NCI-H128 (cell line): ENCODE results near the gene HRAS.

Experiments used
- DNase-seq: peaks from one replicate; lab custom pipeline; 2025; ENCODE audit not compliant: unreplicated experiment; lab: John Stamatoyannopoulos, UW

The HRAS gene

GRCh38 chr11:554428-555226 is 19.3 kb upstream of the HRAS start:
- DNase-seq = peak; percentile 65

GRCh38 chr11:553988-554340 is 18.6 kb upstream of the HRAS start:
- DNase-seq = no peak

DNA sequence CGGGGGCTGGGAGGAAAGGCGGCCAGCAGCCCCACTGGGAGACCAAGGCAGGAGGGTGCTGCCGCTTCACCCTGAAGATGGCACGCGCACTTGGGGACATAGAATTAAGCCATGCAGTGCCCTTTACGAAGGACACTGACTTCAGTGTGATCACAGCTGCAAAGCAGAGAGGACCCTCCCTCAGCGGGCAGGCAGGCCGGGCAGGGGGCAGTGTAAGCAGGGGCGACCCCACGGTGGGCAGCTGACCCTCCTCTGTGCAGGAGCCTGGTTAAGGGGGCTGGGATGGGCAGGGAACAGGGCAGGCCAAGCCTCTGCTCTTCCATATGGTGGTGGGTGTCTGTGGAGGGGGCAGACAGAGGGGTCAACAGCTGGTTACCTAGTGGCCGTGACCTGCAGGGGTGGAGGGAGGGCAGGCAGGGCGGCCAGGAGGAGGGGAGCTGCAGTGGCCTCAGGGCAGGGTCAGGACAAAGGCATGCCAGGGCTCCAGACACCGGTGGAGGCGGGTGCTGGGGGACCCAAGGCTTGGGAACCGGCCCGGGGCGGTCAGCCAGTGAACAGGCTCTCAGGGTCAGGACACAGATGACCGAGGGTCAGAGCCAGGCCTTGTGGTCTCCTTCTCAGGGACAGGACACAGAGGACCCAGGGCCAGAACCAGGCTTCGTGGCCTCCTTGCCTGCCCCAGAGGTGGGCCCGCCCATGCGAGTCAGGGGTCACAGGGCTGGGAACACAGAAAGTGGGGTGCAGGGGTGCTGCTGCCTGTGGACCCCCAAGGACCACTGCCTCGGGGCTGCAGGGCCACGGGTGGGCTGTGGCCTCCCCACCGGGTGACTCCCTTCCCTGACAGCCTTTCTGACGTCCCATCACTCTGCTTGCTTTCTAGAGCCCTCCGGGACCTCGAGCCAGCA is 18.0 kb upstream of the HRAS start:
- no peak for DNase-seq

DNA sequence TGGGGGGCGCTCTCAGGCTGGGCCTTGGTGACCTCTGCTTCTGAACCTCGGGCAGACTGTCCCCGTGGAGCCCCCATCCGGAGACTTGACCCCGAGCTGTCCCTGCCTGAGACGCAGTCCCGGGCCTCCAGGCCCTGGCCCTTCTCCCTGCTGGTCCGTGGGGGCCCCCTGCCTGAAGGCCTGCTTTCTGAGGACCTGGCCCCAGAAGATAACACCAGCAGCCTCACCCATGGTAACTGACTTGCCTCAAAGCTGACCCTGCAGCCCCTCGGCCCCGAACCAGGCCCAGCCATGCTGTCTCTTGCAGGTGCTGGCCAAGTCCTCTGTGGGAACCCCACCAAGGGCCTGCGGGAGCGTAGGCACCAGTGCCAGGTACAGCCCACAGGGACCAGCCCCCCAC is 16.2 kb upstream of the HRAS start:
- DNase-seq = no peak

DNA sequence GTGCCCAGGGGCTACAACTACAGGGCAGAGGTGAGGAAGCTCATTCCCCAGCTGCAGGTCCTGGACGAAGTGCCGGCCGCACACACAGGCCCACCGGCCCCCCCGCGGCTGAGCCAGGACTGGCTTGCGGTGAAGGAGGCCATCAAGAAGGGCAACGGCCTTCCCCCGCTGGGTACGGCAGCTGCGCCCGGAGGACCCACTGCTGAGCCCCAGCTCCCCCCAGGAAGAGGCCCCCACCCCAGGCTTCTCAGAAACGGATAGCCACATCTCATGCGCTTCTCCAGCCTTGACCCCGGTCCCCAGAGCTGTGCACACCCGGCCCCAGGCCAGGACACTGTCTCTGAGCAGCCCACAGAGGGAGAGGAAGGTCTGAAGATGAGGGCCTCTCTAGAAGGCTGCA is 15.8 kb upstream of the HRAS start:
- no peak for DNase-seq

DNA sequence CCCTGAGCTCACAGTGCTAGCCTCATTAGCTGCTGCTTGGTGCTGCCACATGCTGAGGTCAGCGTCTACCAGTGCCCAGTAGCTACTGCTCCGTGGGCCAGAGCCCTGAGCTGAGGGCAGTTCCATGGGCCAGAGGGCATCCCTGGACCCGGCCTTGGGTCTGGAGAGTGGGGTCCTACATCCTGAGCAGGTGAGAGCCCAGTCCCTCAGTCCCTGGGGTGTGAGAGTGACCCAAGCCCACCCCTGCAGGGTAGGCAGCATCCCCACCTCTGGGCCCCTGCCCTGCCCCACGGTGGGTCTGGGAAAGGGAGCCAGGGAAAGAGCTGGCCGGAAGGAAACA is 15.3 kb upstream of the HRAS start:
- no peak for DNase-seq

- DNase-seq = no peak
Measured at GRCh38 chr11:550021-550745, 14.8 kb upstream of the HRAS start.

DNA sequence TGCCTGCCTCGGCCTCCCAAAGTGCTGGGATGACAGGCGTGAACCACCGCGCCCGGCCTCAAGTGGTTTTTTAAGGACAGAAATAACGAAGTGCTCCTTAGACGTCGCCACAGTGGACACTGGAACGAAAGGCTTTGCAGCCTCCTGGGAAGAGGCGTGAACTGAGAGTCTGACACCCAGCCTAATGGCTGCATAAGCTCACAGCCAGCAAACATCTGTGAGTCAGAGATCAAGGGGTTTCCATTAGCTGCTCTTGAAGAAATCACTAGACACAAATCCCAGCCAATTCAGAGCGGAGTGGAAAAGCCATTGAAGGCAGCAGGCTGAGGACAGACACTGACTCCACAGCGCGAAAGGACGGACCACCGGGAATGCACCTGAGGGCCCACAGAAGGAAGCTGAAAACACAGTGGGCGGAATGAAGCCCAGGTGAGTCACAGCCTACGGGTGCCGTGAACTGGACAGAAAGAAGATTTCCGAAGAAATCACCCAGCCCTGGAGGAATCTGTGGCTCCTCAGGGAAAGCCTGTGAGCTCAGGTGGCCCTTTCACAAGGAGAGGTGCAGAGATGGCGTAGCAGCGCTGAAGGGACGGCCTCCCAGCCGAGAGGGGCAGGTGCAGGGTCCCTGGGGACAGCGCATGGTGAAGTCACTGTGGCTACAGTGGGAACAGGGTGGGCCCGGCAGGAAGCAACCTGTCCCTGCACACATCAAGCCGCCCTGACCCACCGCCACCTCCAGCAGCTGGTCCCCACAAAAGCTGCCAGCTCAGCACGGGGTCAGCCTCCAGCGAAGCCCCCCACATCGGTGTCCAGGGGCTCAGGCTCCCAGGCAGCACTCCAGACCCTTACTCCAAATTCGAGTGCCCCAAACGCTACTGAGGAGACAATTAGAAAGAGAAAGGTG is 13.6 kb upstream of the HRAS start:
- DNase-seq = no peak

- no peak for DNase-seq
Measured at GRCh38 chr11:545171-545570, 9.8 kb upstream of the HRAS start.

DNA sequence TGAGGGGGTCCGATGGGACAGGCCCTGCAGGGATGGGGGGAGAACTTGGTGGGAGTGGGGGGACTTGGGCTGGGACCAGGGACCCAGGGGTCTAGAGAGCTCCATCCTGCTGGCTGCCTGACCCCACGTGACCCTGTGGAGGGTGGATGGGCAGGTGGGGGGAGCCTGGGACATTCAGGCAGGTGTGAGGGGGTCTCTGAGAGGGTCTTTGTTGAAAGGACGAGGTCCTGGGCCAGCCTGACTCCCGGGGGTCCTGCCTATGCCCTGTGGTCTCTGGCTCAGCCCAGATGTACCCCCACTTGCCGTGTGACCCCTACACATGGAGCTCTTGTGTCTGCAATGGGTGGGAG is 9.4 kb upstream of the HRAS start:
- DNase-seq = no peak

DNA sequence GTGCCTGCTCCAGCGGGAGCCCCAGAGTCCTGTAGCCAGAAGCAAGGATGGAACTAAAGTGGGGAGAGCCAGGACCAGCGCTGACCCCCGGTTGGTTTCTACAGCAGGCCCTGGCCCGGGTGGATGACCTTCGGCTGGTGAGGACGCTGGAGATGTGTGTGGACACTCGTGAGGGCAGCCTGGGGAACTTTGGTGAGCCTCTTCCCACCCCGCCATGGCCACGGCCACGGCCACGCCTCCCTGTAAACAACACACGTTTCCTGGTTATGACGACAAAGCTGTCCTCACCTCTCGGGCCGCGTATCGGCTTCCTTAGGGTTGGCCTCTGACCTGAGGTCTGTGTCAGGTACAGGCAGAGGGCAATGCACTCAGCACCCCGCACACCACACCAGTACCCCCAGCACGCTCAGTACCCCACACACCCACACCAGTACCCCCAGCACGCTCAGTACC is 6.1 kb upstream of the HRAS start:
- no peak for DNase-seq

DNA sequence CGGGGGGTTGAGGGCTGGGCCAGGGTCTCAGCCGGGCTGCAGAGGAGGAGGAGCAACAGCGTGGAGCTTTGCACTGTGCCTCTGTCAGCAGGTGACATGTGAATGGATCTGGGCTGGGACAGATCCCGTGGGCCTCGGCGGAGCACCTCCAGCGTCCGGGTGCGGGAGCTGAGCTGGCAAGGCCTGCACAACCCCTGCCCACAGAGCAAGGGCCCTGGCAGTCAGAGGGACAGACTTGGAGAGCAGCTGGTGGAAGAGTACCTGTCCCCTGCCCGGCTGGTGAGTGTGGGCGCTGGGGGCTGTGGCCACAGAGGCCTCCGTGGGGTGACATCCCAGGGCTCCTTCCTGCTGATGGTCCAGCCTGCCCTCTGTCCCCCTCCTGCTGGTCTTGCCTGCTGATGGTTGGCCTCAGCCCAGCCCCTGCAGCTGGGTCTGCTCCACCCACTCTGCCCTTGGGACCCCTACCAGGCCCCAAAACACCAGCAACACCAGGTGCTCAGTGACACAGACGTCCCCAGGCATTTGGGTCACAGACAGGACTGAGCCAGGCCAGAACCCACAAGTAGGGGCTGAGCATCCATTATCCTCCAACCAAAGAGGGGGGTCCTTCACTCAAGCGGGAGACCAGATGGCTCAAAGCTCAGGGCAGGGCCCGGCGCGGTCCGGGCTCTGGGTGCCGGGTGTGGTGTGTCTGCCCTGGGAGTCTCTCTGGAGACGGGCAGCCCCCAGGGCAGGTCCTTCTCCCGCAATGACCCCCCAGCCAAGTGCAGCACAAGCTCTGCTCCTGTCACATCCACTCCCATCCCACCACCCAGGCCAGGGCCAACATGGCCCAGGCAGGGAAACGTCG is 5.4 kb upstream of the HRAS start:
- DNase-seq = no peak

DNA sequence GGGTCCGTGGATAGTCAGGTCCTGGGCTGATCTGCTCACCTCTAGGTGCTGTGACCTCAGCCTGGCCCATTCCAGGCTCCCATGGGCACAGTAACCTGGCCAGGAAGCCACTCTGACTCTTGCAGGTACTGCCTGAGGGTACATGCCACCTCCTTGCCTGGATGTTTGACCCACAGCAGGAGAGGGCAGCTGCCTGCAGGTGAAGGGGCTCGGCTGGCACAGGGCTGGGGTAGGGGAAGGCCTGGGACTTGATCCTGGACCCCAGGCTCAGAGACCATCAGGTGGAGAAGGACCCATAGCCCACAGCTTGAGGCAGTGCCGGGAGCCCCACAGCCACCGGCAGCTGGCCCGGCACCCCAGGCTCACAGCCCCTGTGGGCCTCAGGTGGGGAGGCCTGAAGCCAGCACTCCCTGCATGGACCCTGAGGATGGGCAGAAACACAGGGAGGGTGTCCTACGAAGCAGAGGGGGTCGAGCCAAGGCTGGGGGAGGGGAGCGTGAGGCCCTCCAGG is 4.7 kb upstream of the HRAS start:
- no peak for DNase-seq

GRCh38 chr11:538431-539051 is 3.2 kb upstream of the HRAS start:
- DNase-seq = no peak

DNA sequence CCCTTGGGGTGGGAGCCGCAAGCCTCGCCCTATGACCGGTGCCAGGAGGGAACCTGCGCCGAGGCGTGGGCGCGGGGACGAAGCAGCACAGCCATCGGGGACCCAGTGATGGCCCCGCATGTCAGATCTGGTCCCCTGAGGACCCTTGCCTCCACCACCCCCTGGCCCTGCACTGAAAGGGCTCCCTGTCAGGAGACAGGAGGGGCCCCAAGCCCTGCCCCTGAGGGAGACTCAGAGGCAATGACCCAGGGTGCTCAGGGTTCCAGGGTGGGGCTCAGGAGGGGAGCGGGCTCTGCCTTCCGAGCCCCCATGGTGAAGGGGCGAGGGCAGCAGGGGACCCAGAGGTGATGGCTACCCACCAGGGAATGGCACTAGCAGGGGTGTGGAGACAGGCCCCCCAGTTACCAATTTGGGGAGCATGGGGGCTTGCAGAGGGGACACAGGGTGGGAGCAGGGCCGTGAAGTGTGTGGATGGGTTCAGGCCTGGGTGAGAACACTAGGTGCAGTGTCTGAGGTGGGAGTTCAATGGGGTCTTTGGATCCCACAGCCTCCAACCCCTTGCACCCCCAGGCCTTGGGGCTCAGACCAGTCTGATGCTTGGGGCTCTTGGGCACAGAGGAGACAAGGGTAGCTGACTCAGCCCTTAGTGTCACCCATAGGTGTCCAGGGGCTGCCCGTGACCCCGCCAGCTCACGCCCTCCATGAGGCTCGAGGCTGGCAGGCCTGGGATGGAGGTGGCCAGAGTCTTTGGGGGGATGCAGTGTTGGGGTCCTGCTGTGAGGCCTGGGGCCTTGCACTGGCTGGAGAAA is 2.5 kb upstream of the HRAS start:
- no peak for DNase-seq

DNA sequence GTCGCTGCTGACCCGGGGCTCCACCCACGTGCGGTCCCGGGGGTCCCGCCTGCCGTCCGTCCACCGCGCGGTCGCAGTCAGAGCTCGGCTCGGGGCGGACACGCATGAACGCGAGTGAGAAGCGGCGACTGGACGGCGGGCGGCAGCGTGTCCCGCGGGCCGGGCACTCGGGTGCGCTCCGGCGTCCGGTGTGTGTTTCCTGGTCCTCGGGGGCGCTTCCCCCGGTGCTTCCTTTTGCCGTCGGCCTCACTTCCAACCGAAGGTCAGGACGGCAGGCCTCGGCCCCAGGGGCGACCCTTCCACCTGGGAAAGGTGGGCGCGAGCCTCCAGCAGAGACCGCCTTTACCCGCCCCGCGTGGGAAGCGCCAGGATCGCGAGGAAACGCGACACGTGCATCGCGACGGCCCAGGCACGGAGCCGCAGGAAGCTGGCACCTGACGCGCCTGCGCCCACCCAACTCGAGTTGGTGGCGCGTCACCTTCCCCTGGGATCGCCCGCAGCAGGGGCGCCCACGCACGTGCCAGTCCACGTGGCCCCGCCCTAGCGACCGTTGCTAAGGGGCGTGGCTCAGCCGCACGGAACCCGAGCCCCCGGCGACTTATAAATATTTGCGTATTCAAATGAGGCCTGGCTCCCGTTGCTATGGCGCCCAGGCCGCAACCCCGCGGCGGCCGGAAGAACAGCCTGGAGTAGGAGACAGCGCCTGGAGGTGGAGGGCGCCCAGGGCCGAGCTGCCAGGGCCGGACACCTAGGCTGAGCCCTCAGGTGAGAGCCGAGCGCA is 1.7 kb upstream of the HRAS start, which contains the start of gene LRRC56:
Gene LRRC56 (plus strand): TSS at position 687 of the 781 bp plus-strand sequence. CDS start 3,158 bp downstream, outside the sequence.
- DNase-seq = peak; percentile 77

- no peak for DNase-seq
Measured at GRCh38 chr11:535210-535518, 212 bp downstream of the HRAS start.
